SJCRH30 (cell line): Measurements from ENCODE around the gene PBX4. TPM values are rescaled to one million over a fixed set of nuclear protein-coding genes. Genes with fewer than 3 reads are reported as not detected.

ENCODE experiments used
- DNase-seq, 2 experiments: peaks; one replicate each; pipeline ENCODE4 v3.0.0-alpha.2; 2015 to 2020
- H3K27ac ChIP-seq: fragments of 250-450 bp; sonication (Bioruptor Pico); 2 replicates; pipeline ENCODE4 v1.5.1; 2020; ENCODE audit warnings: mild to moderate bottlenecking, moderate library complexity
- H3K27me3 ChIP-seq: fragments of 250-450 bp; sonication (Bioruptor Pico); 2 replicates; pipeline ENCODE4 v1.5.1; 2020; ENCODE audit warnings: mild to moderate bottlenecking, moderate library complexity
- H3K36me3 ChIP-seq: fragments of 250-450 bp; sonication (Bioruptor Pico); 2 replicates; pipeline ENCODE4 v1.5.1; 2020; ENCODE audit warnings: mild to moderate bottlenecking, moderate library complexity
- H3K4me1 ChIP-seq: fragments of 250-450 bp; sonication (Bioruptor Pico); 2 replicates; pipeline ENCODE4 v1.5.1; 2020; ENCODE audit warnings: mild to moderate bottlenecking, moderate library complexity
- H3K4me3 ChIP-seq: fragments of 250-450 bp; sonication (Bioruptor Pico); 2 replicates; pipeline ENCODE4 v1.5.1; 2020; ENCODE audit warnings: mild to moderate bottlenecking, moderate library complexity
- H3K9me3 ChIP-seq: fragments of 250-450 bp; sonication (Bioruptor Pico); replicated peaks from 2 replicates; pipeline ENCODE4 v1.5.1; 2020; ENCODE audit warnings: mild to moderate bottlenecking, moderate library complexity
- total RNA-seq: library from RNA; depleted of rRNA; stranded (reverse); fragments of >200 nt; shearing (Covaris generic); gene quantifications from 2 replicates; pipeline ENCODE4 v1.2.3, GENCODE V29; 2014

The PBX4 gene
- total RNA-seq, 1 experiment from 2014 or later = 3.6 TPM

DNA sequence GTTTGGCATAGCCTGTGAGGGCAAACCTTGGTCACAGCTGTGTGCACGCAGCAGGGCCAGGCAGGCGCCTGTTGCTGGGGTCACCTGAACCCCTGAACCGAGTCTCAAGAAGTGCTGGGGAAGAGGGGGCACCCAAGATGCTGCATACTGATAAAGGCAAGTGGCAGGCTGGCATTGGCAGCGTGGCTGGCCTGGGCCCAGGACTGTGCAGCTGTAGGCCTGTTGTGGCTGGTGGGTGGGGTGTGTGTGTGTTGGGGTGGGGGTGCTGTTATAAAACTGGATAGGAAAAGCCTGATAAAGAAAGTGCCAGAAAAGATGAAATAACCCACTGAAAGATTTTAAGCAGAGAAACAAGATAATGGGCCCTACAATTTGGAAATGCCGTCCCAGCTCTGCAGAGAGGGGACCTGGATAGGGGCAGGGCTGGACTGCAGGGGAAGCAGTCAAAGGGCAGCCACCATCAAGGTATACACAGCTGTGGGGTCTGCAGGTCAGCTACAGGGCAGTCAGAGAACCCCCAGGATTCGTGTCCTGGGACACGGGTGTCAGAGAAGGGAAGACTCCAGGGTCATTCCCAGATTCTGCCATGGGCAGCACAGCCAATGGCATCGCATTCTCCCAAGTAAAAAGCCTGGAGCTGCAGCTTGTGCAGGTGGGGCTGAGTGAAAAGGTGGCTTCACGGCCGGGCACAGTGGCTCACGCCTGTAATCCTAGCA, 47.3 kb downstream of the PBX4 start:
- H3K27ac ChIP-seq = no peak overlapping the region
- H3K4me1 ChIP-seq = no peaks in the 10 kb centered on the region
- H3K27me3 ChIP-seq = no peaks in the 10 kb centered on the region
- DNase-seq = no peak
- H3K36me3 ChIP-seq = no peaks in the 10 kb centered on the region
- H3K9me3 ChIP-seq = no peaks in the 10 kb centered on the region
- no peak overlapping the region for H3K4me3 ChIP-seq

DNA sequence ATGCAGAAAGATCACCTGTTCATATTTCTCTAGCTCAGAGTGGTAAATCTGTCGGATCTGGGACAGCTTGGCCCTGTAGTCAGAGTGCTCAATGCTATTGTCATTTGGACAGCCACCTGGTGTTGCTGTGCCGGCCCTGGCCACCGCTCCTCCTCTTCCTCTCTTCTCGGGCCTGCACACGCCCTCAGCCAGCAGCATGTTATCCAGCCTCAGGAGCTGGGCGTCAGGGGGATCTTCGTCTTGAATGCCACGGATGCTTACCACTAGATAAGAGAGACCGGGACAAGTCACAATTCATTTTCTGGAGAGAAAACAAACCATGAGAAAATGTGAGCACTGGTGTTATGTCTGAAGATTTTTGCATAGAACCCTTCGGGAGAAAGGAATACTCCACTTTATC, 47.9 kb downstream of the PBX4 start:
- Histone ChIP-seq H3K27ac (no peak overlapping the region), H3K4me3 (no peak overlapping the region), H3K36me3 (no peaks in the 10 kb centered on the region), H3K9me3 (no peaks in the 10 kb centered on the region), H3K4me1 (no peaks in the 10 kb centered on the region), H3K27me3 (no peaks in the 10 kb centered on the region)
- DNase-seq = no peak

DNA sequence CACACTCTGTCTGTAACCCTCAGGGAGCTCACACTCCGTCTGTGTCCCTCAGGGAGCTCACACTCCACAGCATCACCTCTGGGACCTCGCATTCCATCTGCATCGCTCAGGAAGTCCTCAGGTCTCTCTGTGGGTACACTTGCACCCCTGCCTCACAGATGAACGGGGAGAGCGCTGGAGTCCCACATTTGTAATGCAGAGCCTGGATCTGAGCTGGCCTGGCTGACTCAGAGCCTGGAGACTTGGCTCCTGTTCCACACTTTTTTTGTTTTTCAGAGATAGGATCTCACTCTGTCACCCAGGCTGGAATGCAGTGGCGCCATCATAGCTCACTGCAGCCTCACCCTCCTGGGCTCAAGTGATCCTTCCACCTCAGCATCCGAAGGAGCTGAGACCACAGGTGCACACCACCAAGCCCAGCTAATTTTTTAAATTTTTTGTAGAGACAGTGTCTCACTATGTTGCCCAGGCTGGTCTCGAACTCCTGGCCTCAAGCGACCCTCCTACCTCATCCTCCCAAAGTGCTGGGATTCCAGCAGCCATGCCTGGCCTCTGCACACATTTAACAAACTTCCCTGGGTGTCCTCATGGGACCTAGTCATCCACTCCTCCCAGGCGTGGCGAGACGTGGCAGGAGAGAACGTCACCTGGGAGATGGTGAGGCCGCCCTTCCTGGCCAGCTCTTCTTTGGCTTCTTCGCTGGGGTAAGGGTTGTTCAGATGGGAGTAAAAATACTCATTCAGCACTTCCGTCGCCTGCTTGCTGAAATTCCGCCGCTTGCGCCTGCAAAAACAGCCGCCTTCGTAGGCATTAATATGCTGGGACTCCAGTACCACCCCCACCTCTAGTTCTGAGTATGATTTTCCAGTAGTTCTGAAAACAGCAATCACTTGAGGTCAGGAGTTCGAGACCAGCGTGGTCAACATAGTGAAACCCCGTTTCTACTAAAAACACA, 49.4 kb downstream of the PBX4 start:
- Histone ChIP-seq H3K4me1 (no peaks in the 10 kb centered on the region), H3K27me3 (no peaks in the 10 kb centered on the region), H3K9me3 (no peaks in the 10 kb centered on the region), H3K4me3 (no peak overlapping the region), H3K36me3 (no peaks in the 10 kb centered on the region), H3K27ac (no peak overlapping the region)
- DNase-seq = no peak

DNA sequence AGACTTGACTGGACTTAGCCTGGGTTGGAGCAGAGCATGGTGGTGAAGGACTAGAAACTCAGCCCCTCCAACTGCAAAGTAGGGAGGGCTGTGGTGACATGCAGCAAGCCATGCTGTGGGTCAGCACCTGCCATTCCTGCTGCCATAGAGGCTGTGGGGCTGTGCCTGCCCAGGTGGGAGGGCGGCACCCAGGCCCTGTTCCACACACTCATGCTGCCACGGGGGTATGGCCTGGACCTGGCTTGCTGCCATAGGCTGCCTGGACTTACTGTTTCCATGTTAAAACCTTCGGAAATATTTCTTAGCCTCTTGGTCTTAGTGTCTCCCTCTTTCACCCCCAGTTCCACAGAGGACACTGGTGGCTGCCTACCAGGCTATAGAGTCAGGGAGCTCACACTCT, 51.1 kb downstream of the PBX4 start:
- Histone ChIP-seq H3K4me1 (no peaks in the 10 kb centered on the region), H3K36me3 (no peaks in the 10 kb centered on the region), H3K27ac (no peak overlapping the region), H3K4me3 (no peak overlapping the region), H3K27me3 (no peaks in the 10 kb centered on the region), H3K9me3 (no peaks in the 10 kb centered on the region)
- DNase-seq = no peak

DNA sequence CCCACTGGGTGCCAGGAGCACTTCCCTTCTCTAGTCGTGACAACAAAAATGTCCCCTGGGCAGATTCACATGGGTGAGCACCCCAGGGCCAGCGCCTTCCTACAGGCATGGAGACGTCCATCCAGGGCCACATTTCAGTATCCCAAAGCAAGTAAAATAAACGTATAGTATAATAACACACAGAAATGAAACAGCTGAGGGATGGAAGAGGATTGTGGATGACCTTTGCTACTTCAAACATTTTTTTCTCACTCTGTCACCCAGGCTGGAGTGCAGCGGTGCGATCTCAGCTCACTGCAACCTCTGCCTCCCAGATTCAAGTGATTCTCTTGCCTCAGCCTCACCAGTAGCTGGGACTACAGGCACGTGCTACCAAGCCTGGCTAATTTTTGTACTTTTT, 52.2 kb downstream of the PBX4 start:
- no peaks in the 10 kb centered on the region for H3K9me3 ChIP-seq
- no peaks in the 10 kb centered on the region for H3K4me1 ChIP-seq
- H3K27ac ChIP-seq = no peak overlapping the region
- no peak overlapping the region for H3K4me3 ChIP-seq
- H3K27me3 ChIP-seq = no peaks in the 10 kb centered on the region
- no peak for DNase-seq
- no peaks in the 10 kb centered on the region for H3K36me3 ChIP-seq

DNA sequence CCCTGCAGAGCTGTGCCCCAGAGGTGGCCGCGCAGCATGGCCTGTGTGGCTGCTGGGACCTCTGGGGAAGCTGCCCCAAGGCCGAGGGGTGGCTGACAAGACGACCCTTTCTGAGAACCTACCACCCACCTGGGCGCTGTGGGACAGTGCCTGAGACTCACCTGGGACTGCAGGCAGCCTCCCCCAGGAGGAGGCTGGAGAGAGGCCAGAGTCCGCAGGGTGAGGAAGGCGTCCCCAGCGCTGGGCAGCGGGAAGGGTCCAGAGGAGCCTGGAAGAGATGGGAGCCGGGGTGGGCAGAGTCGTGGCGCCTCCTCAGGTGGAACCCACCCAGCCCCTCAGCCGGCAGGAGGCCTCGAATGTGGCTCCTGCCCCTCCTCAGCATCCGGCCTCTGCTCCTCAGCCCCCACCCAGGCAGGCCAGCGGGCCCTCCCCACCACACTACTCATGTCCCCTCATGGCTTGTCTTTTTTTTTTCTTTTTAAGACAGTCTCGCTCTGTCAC, 55.1 kb downstream of the PBX4 start:
- H3K27me3 ChIP-seq = no peaks in the 10 kb centered on the region
- H3K27ac ChIP-seq = no peak overlapping the region
- no peaks in the 10 kb centered on the region for H3K4me1 ChIP-seq
- H3K9me3 ChIP-seq = no peaks in the 10 kb centered on the region
- no peaks in the 10 kb centered on the region for H3K36me3 ChIP-seq
- no peak for DNase-seq
- H3K4me3 ChIP-seq = no peak overlapping the region

DNA sequence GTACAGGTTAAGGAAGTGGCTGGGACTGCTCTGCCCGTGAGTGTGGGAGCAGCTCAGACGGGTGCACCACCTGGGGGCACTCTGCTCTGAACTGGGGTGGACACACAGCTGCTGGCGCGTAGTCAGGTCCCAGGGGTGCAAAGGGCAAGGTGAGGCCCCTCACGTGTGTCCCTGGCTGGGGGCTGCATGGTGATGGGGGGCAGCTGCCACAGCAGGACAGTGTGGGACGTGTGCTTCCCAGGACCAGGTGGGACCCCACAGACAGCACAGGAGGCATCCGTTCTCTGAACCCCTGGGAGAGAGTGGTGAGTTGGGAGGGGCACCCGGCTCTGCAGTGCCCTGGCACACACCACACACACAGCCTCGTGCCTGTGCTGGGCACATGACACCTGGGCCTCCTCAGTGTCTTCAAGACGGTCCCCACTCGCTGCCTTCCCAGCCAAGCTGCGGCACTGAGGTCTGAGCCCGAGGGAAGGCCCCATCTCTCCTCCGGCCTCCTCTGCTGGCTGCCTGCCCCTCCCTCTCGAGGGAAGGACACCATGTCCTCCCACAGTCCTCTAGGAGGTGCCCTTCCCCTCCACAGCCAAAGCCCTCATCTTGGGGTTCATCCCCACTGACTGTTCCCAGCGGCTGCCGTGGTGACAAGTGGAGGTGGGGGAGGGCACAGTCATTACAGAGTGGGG, 55.7 kb downstream of the PBX4 start:
- H3K27me3 ChIP-seq = no peaks in the 10 kb centered on the region
- DNase-seq = no peak

DNA sequence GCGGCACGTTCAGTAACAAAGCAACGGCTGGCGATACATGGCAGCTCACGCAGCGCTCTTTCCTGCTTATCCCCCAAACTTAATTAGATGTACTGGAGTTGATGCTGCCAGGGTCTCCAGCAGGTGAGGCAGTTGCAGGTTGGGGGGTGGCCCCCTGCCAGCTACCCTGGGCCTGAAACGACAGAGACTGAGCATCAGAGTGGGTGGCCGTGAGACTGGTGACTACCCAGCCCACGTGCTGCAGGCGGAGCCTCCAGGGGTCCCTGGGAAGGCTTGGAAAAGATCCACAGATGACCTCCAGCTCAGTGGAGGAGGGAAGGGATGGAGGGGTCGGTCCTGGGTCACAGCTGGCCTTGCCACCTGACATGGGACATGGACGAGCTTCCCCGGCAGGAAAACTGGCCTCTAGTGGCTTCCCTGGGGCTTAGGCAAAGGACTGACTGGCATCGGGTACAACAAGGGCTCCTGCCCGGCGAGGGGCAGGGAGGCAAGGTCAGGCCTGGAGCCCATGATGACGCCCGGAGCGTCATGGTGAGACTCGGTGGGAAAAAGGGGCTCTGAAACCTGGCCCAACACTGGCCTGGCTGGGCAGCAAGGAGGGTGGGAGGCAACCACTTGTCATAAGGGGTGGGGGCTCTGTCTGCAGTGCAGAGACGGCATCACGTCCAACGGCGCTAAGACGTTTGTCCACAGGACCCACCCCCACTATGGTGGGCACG, 56.4 kb downstream of the PBX4 start:
- no peaks in the 10 kb centered on the region for H3K27me3 ChIP-seq
- H3K4me3 ChIP-seq = no peak overlapping the region
- H3K36me3 ChIP-seq = no peaks in the 10 kb centered on the region
- no peaks in the 10 kb centered on the region for H3K9me3 ChIP-seq
- H3K27ac ChIP-seq = no peak overlapping the region
- no peaks in the 10 kb centered on the region for H3K4me1 ChIP-seq
- no peak for DNase-seq

More for the DNA sequence above, 55.7 kb downstream of the PBX4 start:
- Histone ChIP-seq H3K4me3 (no peak overlapping the region), H3K4me1 (no peaks in the 10 kb centered on the region), H3K9me3 (no peaks in the 10 kb centered on the region), H3K27ac (no peak overlapping the region), H3K36me3 (no peaks in the 10 kb centered on the region)

DNA sequence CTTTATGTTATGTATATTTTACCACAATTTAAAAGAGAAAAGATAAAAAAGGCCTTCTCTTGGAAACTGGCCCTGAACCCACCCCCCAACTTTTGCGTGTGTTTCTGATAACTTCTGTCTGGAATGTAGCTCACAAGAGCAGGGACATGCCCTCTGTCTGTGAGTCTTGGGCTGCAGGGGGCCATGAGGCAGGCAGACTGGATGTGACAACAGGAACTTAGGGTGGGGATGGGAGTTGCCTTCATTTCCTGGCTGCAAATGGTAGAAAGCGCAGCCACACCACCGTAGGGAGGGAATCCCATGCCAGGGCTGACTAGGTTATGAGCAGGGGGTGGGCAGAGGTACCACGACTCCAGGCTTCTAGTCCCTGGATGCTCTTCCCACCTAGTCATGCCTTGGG, 58.6 kb downstream of the PBX4 start:
- DNase-seq = no peak
- Histone ChIP-seq H3K36me3 (no peaks in the 10 kb centered on the region), H3K27me3 (no peaks in the 10 kb centered on the region), H3K4me3 (no peak overlapping the region), H3K9me3 (no peaks in the 10 kb centered on the region), H3K4me1 (no peaks in the 10 kb centered on the region), H3K27ac (no peak overlapping the region)

DNA sequence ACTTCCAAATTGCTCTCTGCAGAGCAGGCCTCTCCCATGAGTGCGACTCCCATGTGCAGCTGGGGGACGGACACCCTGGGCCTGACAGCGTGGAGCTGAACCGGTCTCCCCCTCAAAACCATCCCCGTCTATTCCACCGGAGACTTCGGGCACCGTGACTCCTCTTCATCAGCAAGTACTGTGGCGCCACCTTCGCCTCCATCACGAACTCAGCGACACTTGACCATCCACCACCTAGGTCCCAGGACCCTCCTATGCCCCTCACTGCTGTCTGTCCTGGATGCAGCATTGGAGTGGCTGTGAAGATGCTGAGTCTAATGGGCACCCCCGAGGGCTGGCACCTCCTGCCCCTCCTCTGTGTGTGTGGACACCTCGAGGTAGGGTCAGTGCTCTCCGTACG, 59.9 kb downstream of the PBX4 start:
- H3K27me3 ChIP-seq = no peaks in the 10 kb centered on the region
- H3K4me1 ChIP-seq = no peaks in the 10 kb centered on the region
- no peak overlapping the region for H3K4me3 ChIP-seq
- no peaks in the 10 kb centered on the region for H3K36me3 ChIP-seq
- no peak for DNase-seq
- H3K9me3 ChIP-seq = no peaks in the 10 kb centered on the region
- no peak overlapping the region for H3K27ac ChIP-seq

DNA sequence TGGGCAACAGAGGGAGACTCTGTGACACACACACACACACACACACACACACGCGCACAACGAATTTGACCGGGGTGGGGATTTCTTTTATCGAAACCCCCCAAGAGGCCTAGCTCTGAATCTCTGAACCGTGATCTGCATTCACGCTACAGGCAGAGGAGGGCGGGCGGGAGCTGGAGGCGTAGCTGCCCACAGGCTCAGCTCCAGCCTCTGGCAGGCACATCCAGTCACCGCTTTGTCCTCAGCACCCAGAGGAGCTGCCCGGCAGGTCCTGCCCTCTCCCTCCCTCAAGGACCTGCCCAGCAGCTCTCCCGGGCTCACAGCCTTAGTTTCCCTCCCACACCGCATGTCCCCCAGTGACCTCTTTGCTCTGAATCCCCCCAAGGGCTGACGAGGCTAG, 60.4 kb downstream of the PBX4 start:
- Histone ChIP-seq H3K27ac (no peak overlapping the region), H3K36me3 (no peaks in the 10 kb centered on the region), H3K9me3 (no peaks in the 10 kb centered on the region), H3K4me3 (no peak overlapping the region), H3K4me1 (no peaks in the 10 kb centered on the region), H3K27me3 (no peaks in the 10 kb centered on the region)
- DNase-seq = no peak

DNA sequence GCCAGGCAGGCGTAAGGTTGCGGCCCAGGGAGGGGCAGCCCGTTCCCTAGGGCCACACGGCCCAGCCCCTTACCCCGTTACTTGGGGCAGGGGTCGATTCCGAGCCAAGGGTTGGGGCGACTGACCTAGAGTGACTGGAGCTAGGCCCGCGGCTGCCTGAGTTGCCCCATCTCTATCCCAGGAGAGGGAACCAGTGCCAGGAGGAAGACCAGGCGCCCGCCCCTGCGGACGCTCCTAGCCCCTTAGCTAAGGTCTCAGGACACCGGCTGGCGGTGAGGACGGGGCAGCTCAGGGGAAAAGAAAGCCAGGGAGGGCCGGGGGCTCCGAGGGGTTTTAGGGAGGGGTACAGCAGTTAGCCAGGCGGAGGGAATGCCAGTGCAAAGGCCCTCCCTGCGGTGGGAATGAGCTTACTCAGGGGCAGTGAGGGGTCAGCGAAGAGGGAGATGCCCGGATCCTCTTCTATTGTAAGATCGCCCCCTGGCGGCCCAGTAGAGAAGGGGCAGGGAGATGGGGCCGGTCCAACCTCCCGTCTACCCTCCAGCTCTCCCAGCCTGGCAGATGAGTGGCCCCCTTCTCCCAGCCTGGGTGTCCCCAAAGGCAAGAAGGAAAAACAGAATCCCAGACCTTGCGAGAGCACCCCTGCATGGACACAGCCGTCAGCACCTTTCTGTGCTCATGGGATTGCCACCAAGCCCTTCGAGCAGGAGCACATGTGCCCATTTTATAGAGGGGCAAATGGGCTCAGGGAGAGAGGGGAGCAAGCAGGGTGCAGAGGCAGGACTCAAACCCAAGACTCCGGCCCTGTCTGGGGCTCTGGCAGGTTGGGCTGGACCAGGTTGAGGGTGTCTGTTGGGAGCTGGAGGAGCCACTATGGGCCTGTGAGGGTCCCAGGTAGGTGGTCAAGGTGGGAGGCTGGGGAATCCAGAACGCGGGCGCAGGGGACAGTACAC, 64.1 kb downstream of the PBX4 start:
- no peak overlapping the region for H3K27ac ChIP-seq

DNA sequence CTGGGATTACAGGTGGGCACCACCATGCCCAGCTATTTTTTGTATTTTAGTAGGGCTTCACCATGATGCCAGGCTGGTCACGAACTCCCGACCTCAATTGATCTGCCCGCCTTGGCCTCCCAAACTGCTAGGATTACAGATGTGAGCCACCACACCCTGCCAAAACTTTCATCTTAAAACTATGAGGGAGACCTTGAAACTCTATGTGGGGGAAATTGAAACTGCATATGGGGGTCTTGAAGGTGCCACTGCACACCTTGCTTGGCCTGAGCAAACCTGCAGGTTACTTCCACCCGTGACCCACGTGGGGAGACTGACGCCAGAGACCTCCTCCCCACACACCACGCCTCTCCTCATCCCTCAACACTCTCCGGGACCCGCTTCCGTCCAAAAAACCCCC, 64.8 kb downstream of the PBX4 start:
- no peak overlapping the region for H3K27ac ChIP-seq
- H3K27me3 ChIP-seq = peaks cover 8% of the 10 kb centered on the region; the same call in 1 of the 2 replicates
- no peaks in the 10 kb centered on the region for H3K4me1 ChIP-seq
- no peak overlapping the region for H3K4me3 ChIP-seq
- no peaks in the 10 kb centered on the region for H3K36me3 ChIP-seq
- no peaks in the 10 kb centered on the region for H3K9me3 ChIP-seq
- no peak for DNase-seq

More for the DNA sequence above, 64.1 kb downstream of the PBX4 start:
- DNase-seq = peak; percentile 60 to 79
- H3K36me3 ChIP-seq = no peaks in the 10 kb centered on the region
- H3K9me3 ChIP-seq = no peaks in the 10 kb centered on the region
- peaks cover 8% of the 10 kb centered on the region; the same call in 1 of the 2 replicates for H3K27me3 ChIP-seq
- no peak overlapping the region for H3K4me3 ChIP-seq
- no peaks in the 10 kb centered on the region for H3K4me1 ChIP-seq
